Loucy (cell line): ENCODE measurements around the gene SLC35B4.

Experiments used
- H2AFZ ChIP-seq: fragments of 200-600 bp; sonication (generic); 2 replicates; pipeline ENCODE4 v1.6.0; 2016; ENCODE audit warnings: antibody characterized with exemption, mild to moderate bottlenecking, low read length, moderate library complexity
- H3F3A ChIP-seq: fragments of 200-600 bp; 2 replicates; pipeline ENCODE4 v1.6.0; 2016; ENCODE audit warnings: antibody characterized with exemption, low read depth, mild to moderate bottlenecking
- H3K27me3 ChIP-seq: fragments of 200-600 bp; sonication (generic); 2 replicates; pipeline ENCODE4 v1.6.1; 2014; ENCODE audit warnings: low read length, mild to moderate bottlenecking; ENCODE audit not compliant: insufficient read depth, poor library complexity, severe bottlenecking
- H3K36me3 ChIP-seq: fragments of 200-600 bp; sonication (generic); 2 replicates; pipeline ENCODE4 v1.6.1; 2016; ENCODE audit warnings: low read length; ENCODE audit not compliant: insufficient read depth
- H3K4me1 ChIP-seq: fragments of 200-600 bp; sonication (generic); 2 replicates; pipeline ENCODE4 v1.5.1; 2014; ENCODE audit warnings: low read length, mild to moderate bottlenecking; ENCODE audit not compliant: insufficient read depth, poor library complexity, severe bottlenecking
- H3K4me2 ChIP-seq: fragments of 200-600 bp; sonication (generic); 2 replicates; pipeline ENCODE4 v1.6.0; 2014; ENCODE audit warnings: antibody characterized with exemption, low read length, low read depth, mild to moderate bottlenecking; ENCODE audit not compliant: poor library complexity, severe bottlenecking
- H3K4me3 ChIP-seq: fragments of 200-600 bp; sonication (generic); 2 replicates; pipeline ENCODE4 v1.5.1; 2014; ENCODE audit warnings: low read length, mild to moderate bottlenecking, mixed read lengths; ENCODE audit not compliant: poor library complexity, severe bottlenecking
- H3K79me2 ChIP-seq: fragments of 200-600 bp; sonication (generic); 2 replicates; pipeline ENCODE4 v1.6.1; 2014; ENCODE audit warnings: low read length; ENCODE audit not compliant: insufficient read depth
- H3K9ac ChIP-seq: fragments of 200-600 bp; sonication (generic); 2 replicates; pipeline ENCODE4 v1.6.0; 2014; ENCODE audit warnings: mild to moderate bottlenecking, low read depth, low read length, moderate library complexity; ENCODE audit not compliant: poor library complexity, severe bottlenecking
- H3K9me2 ChIP-seq: fragments of 200-600 bp; sonication (generic); replicated peaks from 2 replicates; pipeline ENCODE4 v1.6.1; 2016; ENCODE audit warnings: low read depth, low read length, mixed read lengths
- H3K9me3 ChIP-seq: fragments of 200-600 bp; sonication (generic); 2 replicates; pipeline ENCODE4 v1.6.1; 2014; ENCODE audit warnings: mild to moderate bottlenecking, antibody characterized with exemption, low read length, low read depth; ENCODE audit not compliant: insufficient read depth
- H4K20me1 ChIP-seq: fragments of 200-600 bp; sonication (generic); 2 replicates; pipeline ENCODE4 v1.6.0; 2014; ENCODE audit warnings: antibody characterized with exemption, low read length, mild to moderate bottlenecking; ENCODE audit not compliant: insufficient read depth, poor library complexity, severe bottlenecking
- CTCF ChIP-seq: fragments of 200-600 bp; sonication (generic); conservative IDR thresholded peaks from 2 replicates; pipeline ENCODE4 v1.5.1; 2014; ENCODE audit warnings: mild to moderate bottlenecking, antibody characterized with exemption, low read length
- EZH2phosphoT487 ChIP-seq: fragments of 200-600 bp; IDR thresholded peaks from 2 replicates; pipeline ENCODE4 v1.6.1; 2018; ENCODE audit warnings: antibody characterized with exemption, mild to moderate bottlenecking, moderate library complexity, borderline replicate concordance

The SLC35B4 gene

GRCh38 chr7:134343136-134343535 is 26.4 kb upstream of the SLC35B4 start:
- Histone ChIP-seq H3K79me2 (no peaks in the 10 kb centered on the region), H3K9me3 (no peaks in the 10 kb centered on the region), H3K4me3 (no peak overlapping the region)

GRCh38 chr7:134339475-134339874 is 22.7 kb upstream of the SLC35B4 start:
- Histone ChIP-seq H2AFZ (no peak overlapping the region), H3F3A (no peaks in the 10 kb centered on the region), H3K9ac (no peak overlapping the region), H3K79me2 (no peaks in the 10 kb centered on the region), H3K4me1 (no peaks in the 10 kb centered on the region), H4K20me1 (no peaks in the 10 kb centered on the region), H3K9me2 (no peaks in the 10 kb centered on the region), H3K4me2 (no peak overlapping the region), H3K36me3 (no peaks in the 10 kb centered on the region), H3K4me3 (no peak overlapping the region), H3K27me3 (peaks cover 5% of the 10 kb centered on the region), H3K9me3 (no peaks in the 10 kb centered on the region)
- TF ChIP-seq CTCF, result no peak

More at GRCh38 chr7:134343136-134343535, 26.4 kb upstream of the SLC35B4 start:
- Histone ChIP-seq H3F3A (no peaks in the 10 kb centered on the region), H3K9me2 (no peaks in the 10 kb centered on the region), H3K4me2 (no peak overlapping the region), H2AFZ (no peak overlapping the region), H3K27me3 (peaks cover 5% of the 10 kb centered on the region), H3K4me1 (no peaks in the 10 kb centered on the region), H3K9ac (no peak overlapping the region), H4K20me1 (no peaks in the 10 kb centered on the region), H3K36me3 (no peaks in the 10 kb centered on the region)
- TF ChIP-seq EZH2phosphoT487, result no peak
- TF ChIP-seq CTCF, result no peak

GRCh38 chr7:134337980-134338379 is 21.2 kb upstream of the SLC35B4 start:
- no peaks in the 10 kb centered on the region for H3K36me3 ChIP-seq
- no peak overlapping the region for H3K4me2 ChIP-seq
- no peaks in the 10 kb centered on the region for H3F3A ChIP-seq
- no peak for TF ChIP-seq CTCF
- no peak for TF ChIP-seq EZH2phosphoT487
- no peaks in the 10 kb centered on the region for H3K9me3 ChIP-seq
- no peaks in the 10 kb centered on the region for H3K4me1 ChIP-seq
- H3K79me2 ChIP-seq, result no peaks in the 10 kb centered on the region
- no peak overlapping the region for H3K4me3 ChIP-seq
- no peak overlapping the region for H3K9ac ChIP-seq
- H3K27me3 ChIP-seq, result peaks cover 3% of the 10 kb centered on the region
- no peak overlapping the region for H2AFZ ChIP-seq
- no peaks in the 10 kb centered on the region for H4K20me1 ChIP-seq
- H3K9me2 ChIP-seq, result no peaks in the 10 kb centered on the region
